Measurements from ENCODE around the gene BAD.

- TF ChIP-seq CTCF (IDR thresholded peaks at IDR 0.05; ENCODE audit: low read depth, low read length), result no peak
- TF ChIP-seq POLR2A (IDR thresholded peaks at IDR 0.05; ENCODE audit: extremely low read depth, insufficient read length), result no peak
- TF ChIP-seq MYC (IDR thresholded peaks at IDR 0.05; ENCODE audit: low read depth, low read length), result no peak
Measured at GRCh38 chr11:64222651-64223000, 61.8 kb downstream of the BAD start.
